OCI-LY7 (cell line): ENCODE results near the gene ZFR2. TPM values are rescaled to one million over a fixed set of nuclear protein-coding genes. Genes with fewer than 3 reads are reported as not detected.

ENCODE experiments used
- BruUV-seq: library from RNA; stranded (reverse); fragments of 400-500 nt; replicated peaks from 2 replicates; lab custom pipeline; 2021; lab: Mats Ljungman, UMichigan
- CTCF ChIA-PET: fragments of 300-600 bp; sonication (Branson Sonifier 250); formaldehyde crosslinking; loops from one replicate; lab custom pipeline; 2022; ENCODE audit warnings: antibody characterized with exemption; ENCODE audit not compliant: unreplicated experiment; lab: Charles Lee
- POLR2A ChIA-PET: fragments of 300-600 bp; sonication (Branson Sonifier 250); formaldehyde crosslinking; loops from one replicate; lab custom pipeline; 2022; ENCODE audit warnings: antibody characterized with exemption; lab: Charles Lee
- DNase-seq: peaks from one replicate; pipeline ENCODE4 v3.0.0-alpha.2; 2015; ENCODE audit warnings: low spot score
- H2AFZ ChIP-seq: fragments of 200-600 bp; sonication (generic), shearing (Covaris generic); 2 replicates; pipeline ENCODE4 v1.6.1; 2014; ENCODE audit warnings: mild to moderate bottlenecking, antibody characterized with exemption, low read length, moderate library complexity
- H3K27ac ChIP-seq: fragments of 200-600 bp; sonication (generic); 2 replicates; pipeline ENCODE4 v1.5.1; 2014; ENCODE audit warnings: mixed run types, low read depth, mild to moderate bottlenecking, moderate library complexity, low read length, inconsistent platforms; ENCODE audit not compliant: poor library complexity, severe bottlenecking
- H3K36me3 ChIP-seq: fragments of 200-600 bp; sonication (generic); 2 replicates; pipeline ENCODE4 v1.6.1; 2014; ENCODE audit warnings: mild to moderate bottlenecking, antibody characterized with exemption, low read length, moderate library complexity, mixed read lengths; ENCODE audit not compliant: insufficient read depth
- H3K4me1 ChIP-seq: fragments of 200-600 bp; sonication (generic); 2 replicates; pipeline ENCODE4 v1.5.1; 2014; ENCODE audit warnings: mild to moderate bottlenecking, low read length; ENCODE audit not compliant: insufficient read depth, poor library complexity, severe bottlenecking
- H3K4me2 ChIP-seq: fragments of 200-600 bp; sonication (generic); 2 replicates; pipeline ENCODE4 v1.6.1; 2014; ENCODE audit warnings: mild to moderate bottlenecking, low read length
- H3K4me3 ChIP-seq: fragments of 200-600 bp; sonication (generic); 2 replicates; pipeline ENCODE4 v1.5.1; 2014; ENCODE audit warnings: mild to moderate bottlenecking, low read depth, low read length; ENCODE audit not compliant: poor library complexity, severe bottlenecking
- H3K79me2 ChIP-seq: fragments of 200-600 bp; sonication (generic); 2 replicates; pipeline ENCODE4 v1.6.1; 2016; ENCODE audit warnings: low read depth, mild to moderate bottlenecking, low read length, moderate library complexity, mixed read lengths; ENCODE audit not compliant: insufficient read depth
- H3K9me2 ChIP-seq: fragments of 200-600 bp; sonication (generic); 2 replicates; pipeline ENCODE4 v1.6.1; 2016; ENCODE audit warnings: mild to moderate bottlenecking, low read length, mixed read lengths; ENCODE audit not compliant: insufficient read depth
- H3K9me3 ChIP-seq: fragments of 200-600 bp; sonication (generic); 2 replicates; pipeline ENCODE4 v1.6.1; 2014; ENCODE audit warnings: mild to moderate bottlenecking, mixed run types, low read length, mixed read lengths
- H4K20me1 ChIP-seq: fragments of 200-600 bp; sonication (generic); 2 replicates; pipeline ENCODE4 v1.6.1; 2014; ENCODE audit warnings: mild to moderate bottlenecking, antibody characterized with exemption, low read length, moderate library complexity, mixed read lengths; ENCODE audit not compliant: insufficient read depth
- CTCF ChIP-seq: fragments of 200-600 bp; sonication (generic); conservative IDR thresholded peaks from 2 replicates; pipeline ENCODE4 v1.5.1; 2014; ENCODE audit warnings: mild to moderate bottlenecking, antibody characterized with exemption, low read length, moderate library complexity, mixed read lengths
- EZH2phosphoT487 ChIP-seq: fragments of 200-600 bp; sonication (generic); IDR thresholded peaks from 2 replicates; pipeline ENCODE4 v1.6.1; 2018; ENCODE audit warnings: low read depth, borderline replicate concordance, mild to moderate bottlenecking, mixed run types, antibody characterized with exemption, low read length, moderate library complexity, mixed read lengths
- intact Hi-C: fragments of 100-400 bp; cut with micrococcal nuclease; formaldehyde crosslinking; loops from one replicate; pipeline ENCODE4 v1.10.0; 2022; ENCODE audit not compliant: unreplicated experiment
- total RNA-seq, 2 experiments: library from RNA; depleted of rRNA in 1 of 2; stranded (reverse); fragments of >200 nt in 1 of 2; shearing (Covaris generic) in 1 of 2; gene quantifications; 2 replicates each; pipeline ENCODE4 v1.2.3, GENCODE V29; 2014 to 2022

ZFR2 gene
- total RNA-seq, 2 experiments from 2014 or later, result not detected

GRCh38 chr19:3790209-3790734, 78.6 kb downstream of the ZFR2 start:
- no peak for DNase-seq
- TF ChIP-seq CTCF, result no peak
- TF ChIP-seq EZH2phosphoT487, result no peak
- H3K4me3 ChIP-seq, result no peak overlapping the region
- H4K20me1 ChIP-seq, result no peaks in the 10 kb centered on the region
- no peaks in the 10 kb centered on the region for H3K9me2 ChIP-seq
- no peaks in the 10 kb centered on the region for H3K36me3 ChIP-seq
- BruUV-seq, result no TSS peak
- H3K79me2 ChIP-seq, result no peaks in the 10 kb centered on the region
- no peak overlapping the region for H2AFZ ChIP-seq
- H3K4me1 ChIP-seq, result no peaks in the 10 kb centered on the region
- POLR2A ChIA-PET, result no interaction called here
- H3K27ac ChIP-seq, result no peak overlapping the region
- CTCF ChIA-PET, result no interaction called here
- no peaks in the 10 kb centered on the region for H3K9me3 ChIP-seq
- H3K4me2 ChIP-seq, result no peak overlapping the region
- intact Hi-C loops, result no loop called here

- TF ChIP-seq EZH2phosphoT487, result no peak
- TF ChIP-seq CTCF, result no peak
- Histone ChIP-seq H3K27ac (no peak overlapping the region), H3K9me2 (no peaks in the 10 kb centered on the region), H3K79me2 (no peaks in the 10 kb centered on the region), H3K9me3 (no peaks in the 10 kb centered on the region), H3K4me3 (no peak overlapping the region), H2AFZ (no peak overlapping the region), H3K36me3 (no peaks in the 10 kb centered on the region), H4K20me1 (no peaks in the 10 kb centered on the region), H3K4me2 (no peak overlapping the region), H3K4me1 (no peaks in the 10 kb centered on the region)
- ChIA-PET CTCF (no interaction called here), POLR2A (no interaction called here)
- DNase-seq, result no peak
- intact Hi-C loops, result no loop called here
- BruUV-seq, result no TSS peak
These were observed 79.7 kb downstream of the ZFR2 start for GRCh38 chr19:3788996-3789778.
